GM19239 (cell line): ENCODE measurements around the gene KRTAP5-1.

Source experiments
- DNase-seq: peaks from one replicate; pipeline ENCODE4 v3.0.0; 2011; ENCODE audit warnings: low spot score; ENCODE audit not compliant: insufficient read length
- FAIRE-seq: peaks from 2 replicates; lab custom pipeline; 2011; peaks lifted over from hg19 to GRCh38; lab: Jason Lieb, UNC

Gene KRTAP5-1

DNA sequence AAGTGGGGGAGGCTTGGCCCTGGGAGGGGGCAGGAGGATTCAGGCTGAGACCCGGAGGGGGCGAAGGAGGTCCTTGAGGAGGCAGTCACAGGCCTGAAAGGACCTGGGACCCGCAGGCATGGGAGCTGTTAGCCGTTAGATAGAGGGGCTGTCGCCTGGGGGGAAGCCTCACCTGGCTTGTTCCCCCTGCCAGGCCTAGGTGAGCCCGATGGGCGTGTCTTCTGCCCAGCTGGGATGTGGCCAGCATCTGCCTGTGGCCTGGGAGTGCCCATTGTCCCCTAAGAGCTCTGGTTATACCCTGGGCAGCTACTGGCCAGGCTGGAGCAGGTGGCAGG lies 11.2 kb downstream of the KRTAP5-1 start:
- DNase-seq (no peak), FAIRE-seq (no peak)

DNA sequence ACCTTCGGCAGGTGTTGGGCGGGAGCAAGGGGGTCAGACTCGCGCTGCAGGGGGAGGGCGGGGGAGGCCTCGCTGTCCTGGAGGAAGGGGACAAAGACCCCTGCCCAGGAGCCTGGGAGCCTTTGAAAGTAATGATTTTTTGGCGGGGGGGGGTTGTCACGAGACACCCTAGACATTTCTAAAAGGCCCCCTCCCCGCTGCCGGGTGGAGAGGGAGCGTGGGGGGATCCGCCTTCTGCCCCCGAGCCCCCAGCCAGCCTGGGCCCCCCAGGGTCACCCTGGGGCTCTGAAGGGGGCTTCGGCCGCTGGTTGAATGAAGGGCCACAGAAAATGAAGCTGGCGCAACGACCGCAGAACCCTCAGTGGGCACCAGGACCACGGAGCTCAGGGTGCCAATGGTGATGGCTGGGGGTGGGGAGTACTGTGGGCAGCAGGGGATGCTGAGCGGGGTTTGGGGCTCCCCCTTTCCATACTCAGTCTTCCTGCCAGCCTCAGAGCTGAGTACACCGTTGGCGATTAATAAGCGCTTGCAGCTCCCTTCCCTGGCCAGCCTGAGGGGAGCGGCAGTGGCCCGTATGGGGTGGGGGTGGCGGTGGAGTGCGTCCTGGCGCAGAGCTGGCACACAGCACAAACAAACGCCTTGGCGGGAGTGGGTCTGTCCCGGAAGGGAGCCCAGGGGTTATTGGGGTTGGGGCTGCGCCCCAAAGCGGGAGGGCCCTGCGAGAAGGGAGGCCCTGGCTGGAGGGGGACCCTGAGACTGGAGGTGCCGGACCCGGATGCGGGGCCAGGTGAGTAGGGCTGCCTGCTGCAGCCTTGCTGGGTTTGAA lies 11.8 kb downstream of the KRTAP5-1 start:
- FAIRE-seq (no peak), DNase-seq (peak; percentile 14)

DNA sequence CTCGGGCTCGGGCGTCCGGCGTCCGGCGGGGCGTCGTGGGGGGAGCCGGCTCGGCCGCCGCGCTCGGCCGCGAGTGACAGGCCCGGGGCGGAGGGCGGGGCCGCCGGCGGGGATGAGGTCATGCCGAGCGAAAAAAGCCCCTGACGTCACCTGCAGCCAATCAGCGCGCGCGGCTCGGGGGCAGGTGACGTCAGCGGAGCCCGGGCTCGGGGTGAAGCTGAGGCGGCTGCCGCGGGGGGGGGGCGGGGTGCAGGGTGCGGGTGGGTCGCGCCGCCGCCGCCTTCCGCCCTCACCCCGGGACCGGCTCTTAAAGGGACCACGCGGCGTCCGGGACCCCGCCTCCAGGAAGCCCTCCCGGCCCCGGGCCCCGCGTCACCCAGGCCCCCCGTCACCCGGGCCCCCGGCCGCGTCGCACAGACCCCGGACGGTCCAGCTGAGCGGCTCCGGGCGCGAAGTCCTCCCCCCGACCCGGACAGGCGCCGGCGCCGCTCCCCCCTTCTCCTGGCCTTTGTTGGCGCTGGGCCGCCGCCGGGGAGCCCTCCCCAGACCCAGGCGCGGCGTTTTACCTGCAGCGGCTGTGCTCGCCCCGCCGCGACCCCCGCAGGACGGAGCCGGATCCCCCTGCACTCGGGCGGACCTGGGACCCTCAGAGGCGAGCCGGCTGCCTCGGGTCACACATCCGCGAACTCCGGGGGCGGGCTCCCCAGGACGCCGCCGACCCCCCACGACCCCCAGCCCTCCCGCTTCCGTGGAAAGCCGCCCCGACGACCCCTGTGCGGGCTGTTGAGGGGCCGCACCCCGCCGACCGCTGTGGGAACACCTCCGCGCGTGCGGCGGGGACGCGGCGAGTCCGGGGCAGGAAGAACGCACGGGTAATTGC lies 12.6 kb downstream of the KRTAP5-1 start, which contains the start of gene DUSP8:
TSS of gene DUSP8 (minus strand) at position 75 of the 880 bp plus-strand sequence. CDS start 6,445 bp downstream, outside the sequence.
- DNase-seq (peak; percentile 97), FAIRE-seq (no peak)

DNA sequence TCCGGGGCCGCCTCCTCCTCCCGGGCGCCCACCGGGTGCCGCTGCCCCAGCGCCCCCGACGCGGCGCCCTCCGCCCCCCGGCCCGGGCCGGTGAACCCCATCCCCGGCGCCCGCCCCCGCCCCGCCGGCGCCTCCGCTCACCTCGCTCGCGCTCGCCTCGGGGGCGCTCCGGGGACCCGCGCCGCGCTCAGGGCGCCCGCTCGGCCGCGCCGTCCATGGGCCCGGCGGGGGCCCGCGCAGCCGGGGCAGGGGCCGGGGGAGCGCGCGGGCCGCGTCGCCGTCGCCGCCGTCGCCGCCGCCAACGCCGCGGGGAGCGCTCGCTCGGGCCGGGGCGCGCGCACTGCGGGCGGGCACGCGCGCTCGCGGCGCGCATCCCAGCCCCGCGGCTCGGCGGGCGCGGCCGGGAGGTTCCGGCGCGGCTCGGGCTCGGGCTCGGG lies 13.3 kb downstream of the KRTAP5-1 start:
- FAIRE-seq (no peak), DNase-seq (no peak)

DNA sequence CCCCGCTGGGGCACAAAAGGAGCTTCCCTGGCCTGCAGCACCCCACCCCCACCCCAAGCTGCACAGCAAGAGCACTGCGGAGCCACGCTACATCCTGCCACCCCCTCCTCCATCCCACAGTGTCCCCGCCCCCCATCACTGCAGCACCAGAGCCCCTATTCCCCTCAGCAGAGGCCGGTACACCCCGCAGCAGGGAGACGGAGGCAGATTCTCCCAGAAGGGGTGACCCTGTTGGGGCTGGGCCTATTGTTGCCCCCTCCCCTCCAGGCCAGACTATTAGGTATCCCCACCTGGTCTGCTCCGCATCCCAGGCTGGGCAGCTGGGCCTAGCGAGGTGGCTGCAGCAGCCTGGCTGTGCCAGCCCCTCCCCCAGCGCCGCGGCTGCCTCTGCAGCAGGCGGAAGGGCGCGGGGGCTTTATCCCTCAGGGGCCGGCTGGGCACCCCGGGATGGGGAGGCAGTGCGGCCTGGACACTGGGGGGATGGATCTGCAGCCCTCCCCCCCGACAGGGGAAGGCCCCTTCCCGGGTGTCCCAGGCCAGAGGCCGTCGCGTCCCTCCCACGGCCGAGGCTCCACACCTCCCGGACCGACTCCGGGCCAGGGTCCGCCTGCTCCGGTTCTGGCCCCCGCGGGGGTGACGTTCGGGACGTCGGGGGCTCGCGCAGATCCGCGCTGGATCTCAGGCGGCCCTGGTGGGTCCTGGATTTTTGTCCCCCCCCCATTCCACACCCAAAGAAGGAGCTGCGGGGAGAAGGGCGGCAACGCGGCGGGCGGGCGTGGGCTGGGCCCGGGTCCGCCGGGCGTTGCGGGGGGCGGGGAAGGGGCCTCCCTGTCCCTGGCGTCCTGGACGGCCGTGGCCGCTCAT lies 14.0 kb downstream of the KRTAP5-1 start:
- FAIRE-seq, result no peak
- peak; percentile 7 for DNase-seq

DNA sequence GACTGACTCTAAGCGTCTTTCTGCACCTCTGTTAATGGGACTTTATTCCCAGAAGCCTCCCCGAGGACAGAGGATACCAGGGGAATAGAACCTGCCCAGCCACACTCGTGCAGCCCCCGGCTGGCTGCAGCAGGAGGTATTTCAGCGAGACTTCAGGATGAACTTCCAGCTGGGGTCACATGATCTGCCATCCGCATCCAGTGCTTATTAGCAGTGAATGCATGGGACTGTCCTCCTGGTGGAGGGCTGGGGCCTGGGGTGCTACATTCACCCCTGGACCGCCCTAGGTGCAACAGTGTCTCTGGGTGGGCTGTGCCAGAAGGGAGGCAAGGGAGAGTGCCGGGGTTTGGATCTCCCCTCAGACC lies 14.6 kb downstream of the KRTAP5-1 start:
- FAIRE-seq, result no peak
- DNase-seq, result no peak

DNA sequence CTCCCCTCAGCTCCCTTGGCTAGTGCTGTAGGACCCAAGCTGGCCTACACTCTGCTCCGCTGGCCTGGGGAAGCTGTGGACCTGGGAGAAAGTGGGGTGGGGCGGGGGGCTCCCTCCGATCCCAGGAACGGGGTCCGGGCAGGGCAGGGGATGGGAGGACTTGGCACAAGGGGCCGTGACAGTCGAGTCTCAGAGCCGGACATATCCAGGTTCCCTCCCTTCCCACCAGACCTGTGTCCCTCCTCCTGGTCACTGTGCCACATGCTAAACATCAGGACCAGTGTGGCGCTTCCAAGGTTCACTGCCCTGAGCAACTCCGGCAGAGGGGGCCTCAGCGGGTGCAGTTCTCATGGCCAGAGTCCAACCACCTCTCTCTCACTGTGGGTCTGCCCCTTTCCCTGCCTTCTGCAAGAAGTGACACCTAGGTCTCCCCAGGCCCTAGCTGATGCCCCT lies 15.1 kb downstream of the KRTAP5-1 start:
- DNase-seq (no peak), FAIRE-seq (no peak)

DNA sequence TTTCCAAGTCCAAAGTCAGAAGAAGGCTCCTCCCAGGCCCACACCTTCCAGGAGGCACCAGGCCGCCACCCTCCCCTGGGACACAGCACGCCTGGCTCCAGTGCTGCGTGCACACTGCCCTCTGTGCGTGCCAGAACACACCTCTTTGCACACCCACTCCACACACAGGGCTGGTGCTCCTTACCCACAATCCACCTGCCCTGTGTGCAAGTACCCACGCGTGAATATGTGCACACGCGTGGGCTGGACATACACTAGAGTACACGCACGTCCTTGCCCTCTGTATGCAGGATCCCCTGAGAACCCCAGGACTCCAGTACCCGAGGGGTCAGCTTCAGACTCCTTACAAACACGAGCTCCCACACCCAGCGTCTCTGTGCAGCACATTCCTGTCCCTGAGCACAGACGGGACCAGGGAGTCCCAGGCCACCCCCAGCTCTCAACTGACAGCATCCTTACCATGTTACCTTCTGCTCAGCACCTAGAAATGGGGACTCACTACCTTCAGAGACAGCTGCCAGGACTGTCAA lies 15.8 kb downstream of the KRTAP5-1 start:
- DNase-seq, result peak; percentile 14
- no peak for FAIRE-seq

DNA sequence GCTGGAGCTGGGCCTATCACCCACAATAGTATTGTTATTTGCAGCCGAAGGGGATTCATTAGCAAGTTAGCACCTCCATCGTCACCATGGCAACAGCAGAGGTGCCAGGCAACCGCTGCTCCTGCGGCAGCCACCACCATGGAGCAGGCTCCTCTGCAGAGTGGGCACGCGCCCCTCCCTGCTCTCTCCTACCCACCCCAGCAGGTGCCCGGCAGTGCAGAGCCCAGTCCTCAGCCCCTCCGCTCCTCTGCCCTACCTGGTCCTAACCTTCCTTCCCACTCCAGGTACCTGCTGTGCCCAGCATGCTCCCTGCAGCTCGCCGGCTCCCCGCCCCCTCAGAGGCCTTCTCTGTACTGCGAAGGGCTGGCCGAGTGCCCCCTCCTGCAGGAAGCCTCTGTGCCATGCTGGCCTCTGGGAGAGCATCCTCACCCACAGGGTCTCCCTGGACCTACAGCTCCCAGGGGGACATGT lies 16.6 kb downstream of the KRTAP5-1 start:
- FAIRE-seq, result no peak

DNA sequence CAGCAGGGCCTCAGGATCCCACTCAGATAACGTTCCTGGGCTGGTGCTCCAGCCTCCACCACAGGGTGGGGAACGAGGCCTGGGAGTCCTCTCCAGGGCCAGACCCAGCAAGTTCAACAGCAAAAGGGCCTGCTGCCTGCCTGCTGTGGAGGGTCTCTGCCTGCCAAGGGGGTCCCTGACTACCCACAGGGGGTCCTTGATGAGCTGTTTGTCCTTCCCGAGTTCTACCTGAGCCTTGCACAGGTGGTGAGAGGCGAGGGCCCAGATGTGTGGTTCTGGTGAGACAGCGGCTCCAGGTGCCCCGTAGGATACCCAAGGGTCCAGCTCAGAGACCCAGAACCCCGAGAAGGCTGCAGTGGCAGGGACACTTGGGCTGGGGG lies 17.4 kb downstream of the KRTAP5-1 start:
- DNase-seq, result no peak
- FAIRE-seq, result no peak

More for the DNA sequence above, 16.6 kb downstream of the KRTAP5-1 start:
- DNase-seq, result peak; percentile 4

DNA sequence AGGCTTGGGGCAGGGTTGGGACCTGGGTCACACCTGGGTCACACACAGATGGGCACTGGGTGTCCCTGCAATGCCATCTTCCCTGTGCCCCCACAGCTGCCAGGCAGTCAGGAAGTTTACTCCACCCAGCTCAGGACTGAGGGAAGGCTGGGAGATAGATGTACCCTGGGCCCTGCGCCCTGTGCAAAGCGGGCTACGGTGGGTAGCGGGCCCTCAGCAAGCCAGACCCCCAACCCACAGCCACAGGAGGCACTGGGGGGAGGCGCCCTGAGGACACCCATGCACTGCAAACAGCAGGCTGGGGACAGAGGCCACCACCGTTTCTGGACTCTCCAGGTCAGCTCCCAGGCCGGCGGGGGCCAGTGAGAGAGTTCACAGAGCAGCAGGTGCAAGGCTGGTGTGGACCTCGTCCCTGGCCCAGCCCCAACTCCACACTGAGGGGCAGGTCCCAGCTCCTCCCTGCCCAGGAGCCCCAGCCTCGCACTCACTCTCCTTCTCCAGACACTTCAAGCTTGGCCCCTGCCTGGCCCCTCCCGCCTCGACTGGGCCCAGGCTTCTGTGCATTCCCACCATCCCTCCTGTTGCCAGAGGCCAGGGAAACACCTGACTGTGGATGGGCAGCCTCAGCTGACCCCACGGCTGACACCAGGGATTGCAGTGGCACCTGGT lies 17.9 kb downstream of the KRTAP5-1 start:
- DNase-seq (no peak), FAIRE-seq (no peak)

DNA sequence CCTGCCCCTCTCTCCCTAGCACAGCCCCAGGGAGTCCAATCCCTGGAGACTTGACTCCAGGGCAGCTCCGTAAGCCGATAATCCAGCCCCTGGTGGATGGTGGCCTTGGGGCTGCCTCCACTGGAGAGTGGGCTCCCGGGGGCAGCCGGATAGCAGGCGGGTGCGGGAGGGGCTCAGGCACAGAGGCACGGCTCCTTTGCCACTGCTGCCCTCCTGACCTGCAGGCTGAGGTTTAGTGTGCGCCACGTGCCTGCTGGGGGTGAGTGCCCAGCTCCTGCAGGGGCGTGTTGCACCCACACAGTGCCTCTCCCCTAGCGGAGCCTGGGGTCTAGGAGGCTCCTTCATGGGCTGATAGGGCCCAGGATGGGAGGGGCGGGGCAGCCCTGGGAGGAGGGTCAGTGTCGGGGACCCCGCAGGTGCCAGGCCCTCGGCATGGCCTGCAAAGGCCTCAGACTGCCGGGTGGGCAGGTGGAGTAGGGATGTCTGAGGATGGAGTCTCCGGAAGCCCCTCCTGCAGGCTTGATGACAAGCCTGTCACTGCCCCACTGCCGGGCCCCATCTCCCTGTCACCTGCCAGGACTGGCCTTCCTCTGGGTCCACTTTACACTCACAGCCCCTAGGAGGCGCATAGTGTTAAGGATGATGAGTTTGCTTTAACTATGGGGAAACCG lies 18.6 kb downstream of the KRTAP5-1 start:
- FAIRE-seq (no peak), DNase-seq (no peak)

DNA sequence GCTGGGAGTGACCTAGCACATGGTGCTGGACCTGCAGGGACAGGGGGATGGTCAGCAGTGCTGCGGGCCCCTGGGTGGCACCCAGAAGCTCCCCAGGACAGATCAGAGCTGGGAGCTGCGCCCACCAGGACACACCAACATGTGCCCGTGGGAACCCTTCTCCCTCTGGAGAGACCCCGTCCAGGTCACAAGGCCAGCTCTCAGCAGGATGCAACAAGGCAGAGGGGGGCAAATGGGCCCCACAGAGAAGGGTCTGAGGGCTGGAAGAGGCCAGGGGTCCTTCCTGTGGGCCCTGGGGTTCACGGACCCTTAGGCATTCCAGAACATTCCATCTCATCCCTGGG lies 19.2 kb downstream of the KRTAP5-1 start:
- FAIRE-seq (no peak), DNase-seq (no peak)

DNA sequence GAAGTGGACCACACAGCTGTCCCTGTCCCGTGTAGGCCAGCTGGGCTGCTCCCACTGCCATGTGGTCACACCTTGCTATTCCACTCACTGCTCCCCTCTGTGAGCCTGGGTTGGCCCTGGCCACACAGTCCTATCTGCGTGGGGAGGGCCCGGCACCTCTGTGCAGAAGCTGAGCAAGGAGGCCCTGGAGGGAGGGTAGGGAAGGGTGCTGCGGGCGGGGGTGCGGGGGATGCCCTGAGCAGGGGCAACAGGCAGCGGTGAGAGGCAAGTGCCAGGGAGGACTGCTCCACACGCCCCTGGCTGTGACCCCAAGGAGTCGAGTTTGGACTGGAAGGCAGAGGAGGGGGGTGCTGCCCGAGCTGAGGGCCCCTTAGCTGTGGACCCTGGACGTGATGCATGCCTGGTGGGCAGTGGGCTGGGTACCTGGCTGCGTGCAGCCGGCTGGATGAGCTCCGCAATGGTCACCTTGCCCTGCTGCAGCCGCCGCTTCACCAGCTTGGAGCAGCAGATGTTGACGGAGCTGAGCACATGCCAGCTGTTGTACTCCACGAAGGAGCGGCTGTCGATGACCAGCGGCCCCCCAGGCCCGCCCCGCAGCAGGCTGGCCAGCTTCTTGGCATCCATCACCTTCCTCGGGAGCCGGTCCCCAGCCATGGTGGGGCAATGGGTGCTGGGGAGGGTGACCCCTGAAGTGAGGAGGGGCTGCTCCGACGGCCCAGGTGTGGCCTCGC lies 19.7 kb downstream of the KRTAP5-1 start:
- no peak for DNase-seq
- no peak for FAIRE-seq

DNA sequence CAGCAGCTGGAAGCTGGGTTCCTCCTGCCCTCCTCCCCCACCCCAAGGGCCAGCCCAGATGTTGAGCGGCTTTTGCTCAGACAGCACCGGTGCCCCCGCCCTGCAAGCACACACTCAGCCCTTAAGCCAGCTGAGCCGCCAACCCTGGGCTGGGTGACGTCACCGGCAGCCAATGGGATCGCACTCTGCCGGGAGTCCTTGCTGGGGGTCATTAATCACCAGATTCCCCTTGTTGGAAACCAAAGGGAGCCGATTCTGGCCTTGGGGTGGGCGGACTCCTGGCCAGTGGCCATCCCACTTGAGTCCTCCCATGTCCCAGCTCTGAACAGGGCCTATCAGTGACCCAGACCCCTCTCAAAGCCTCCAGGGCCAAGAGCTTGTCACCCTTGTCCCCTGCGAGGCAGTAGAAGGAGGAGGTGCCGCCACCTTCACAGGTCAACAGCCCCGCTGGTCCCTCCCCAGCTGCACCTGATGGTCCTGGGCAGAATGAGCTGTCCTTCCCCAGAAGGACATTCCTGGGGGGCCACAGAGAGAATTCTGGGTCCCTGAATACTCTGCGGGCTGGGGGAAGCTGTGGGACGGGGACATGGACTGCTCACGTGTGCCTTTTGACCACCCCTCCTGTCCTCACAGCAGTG lies 20.4 kb downstream of the KRTAP5-1 start:
- no peak for FAIRE-seq
- no peak for DNase-seq

DNA sequence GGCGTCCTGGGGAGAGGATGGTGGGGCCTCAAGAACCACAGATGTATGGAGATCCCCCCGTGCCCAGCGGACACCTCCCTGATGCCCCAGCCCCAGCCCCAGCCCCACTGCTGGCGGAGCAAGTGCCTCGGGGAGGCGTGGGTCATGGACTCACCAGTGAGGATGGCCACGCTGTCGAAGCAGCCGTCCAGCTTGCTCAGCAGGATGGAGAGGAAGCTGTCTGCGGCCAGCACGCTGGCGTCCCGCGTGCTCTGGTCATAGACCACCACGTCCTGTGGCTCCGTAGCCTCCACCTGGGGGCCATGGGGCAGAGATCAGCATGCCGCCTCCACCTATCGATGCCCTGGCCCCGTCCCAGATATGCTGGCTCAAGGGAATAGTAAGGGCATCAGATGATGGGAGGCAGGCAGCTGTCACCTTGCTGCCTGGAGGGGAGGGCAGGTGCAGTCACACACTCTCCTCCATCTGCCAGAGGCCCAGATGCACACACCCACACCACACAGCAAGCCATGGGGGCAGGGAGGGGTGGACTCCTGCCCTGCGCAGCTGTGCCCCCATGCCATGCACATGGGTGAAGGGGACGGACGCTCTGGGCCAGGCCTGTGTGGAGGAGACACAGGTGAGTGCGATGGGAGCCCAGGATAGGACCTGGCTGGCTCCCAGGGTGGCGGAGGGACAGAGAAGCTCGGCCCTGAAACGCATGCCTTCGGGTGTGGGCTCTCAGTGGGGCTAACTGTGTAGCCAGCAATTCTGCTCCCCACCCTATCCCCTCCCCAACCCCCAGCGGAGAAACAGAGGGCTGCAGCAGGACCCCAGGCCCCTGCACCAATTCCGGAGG lies 21.2 kb downstream of the KRTAP5-1 start:
- FAIRE-seq (no peak), DNase-seq (no peak)

DNA sequence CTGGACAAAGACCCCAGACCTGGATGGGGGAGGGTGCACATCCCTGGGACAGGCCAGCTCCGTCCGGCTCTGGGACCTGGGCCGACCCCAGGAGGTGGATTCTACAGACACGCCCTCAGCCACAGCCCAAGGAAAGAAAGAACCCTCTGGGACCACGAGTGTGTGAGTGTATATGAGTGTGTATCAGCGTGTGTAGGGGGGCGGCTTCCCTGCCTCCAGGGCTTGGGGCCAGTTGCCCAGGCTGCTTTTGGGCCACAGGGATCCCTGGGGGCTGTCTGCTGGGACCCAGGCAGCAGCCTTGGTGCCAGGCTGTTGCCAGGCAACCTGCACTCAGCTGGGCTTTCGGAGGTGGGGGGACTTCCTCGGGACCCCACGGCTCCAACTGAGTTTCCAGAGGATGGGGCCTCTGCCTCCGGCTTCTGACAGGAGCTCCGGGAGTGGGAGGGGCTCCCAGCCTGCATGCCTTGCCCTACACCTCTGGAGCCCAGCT lies 21.9 kb downstream of the KRTAP5-1 start:
- DNase-seq (no peak), FAIRE-seq (no peak)
